Testis (tissue), 3 donors: ENCODE measurements around the gene RAD51D. TPM values are rescaled to one million over a fixed set of nuclear protein-coding genes. Genes with fewer than 3 reads are reported as not detected.
A peak's percentile ranks its signal among the peaks of the same experiment; 100 is the strongest.

Experiments used
- DNase-seq: peaks from one replicate; pipeline ENCODE4 v3.0.0-alpha.2; 2019
- H3K27ac ChIP-seq, 2 donors: fragments of 200-600 bp; sonication (generic); one replicate each; pipeline ENCODE4 v1.5.1; 2019
- H3K27me3 ChIP-seq: fragments of 200-600 bp; sonication (generic); one replicate; pipeline ENCODE4 v1.5.1; 2019
- H3K36me3 ChIP-seq: fragments of 200-600 bp; sonication (generic); one replicate; pipeline ENCODE4 v1.5.1; 2017; ENCODE audit warnings: low read depth; ENCODE audit errors: missing control alignments
- H3K4me1 ChIP-seq: fragments of 200-600 bp; sonication (generic); one replicate; pipeline ENCODE4 v1.5.1; 2019
- H3K4me3 ChIP-seq, 2 donors: fragments of 200-600 bp; sonication (generic); one replicate each; pipeline ENCODE4 v1.5.1; 2017 to 2019
- H3K9me3 ChIP-seq: fragments of 200-600 bp; sonication (generic); one replicate; pipeline ENCODE4 v1.5.1; 2017
- POLR2A ChIP-seq: fragments of 450-650 bp; IDR thresholded peaks from one replicate; pipeline ENCODE4 v1.6.1; 2017; ENCODE audit warnings: antibody characterized with exemption, mild to moderate bottlenecking, moderate library complexity
- WGBS, 2 donors: methylation state at CpG; one replicate each; pipeline ENCODE4 v1.1.5; 2018; 5-methylcytosine and 5-hydroxymethylcytosine counted together
- intact Hi-C: fragments of 100-400 bp; cut with DNase I; formaldehyde crosslinking; loops from one replicate; pipeline ENCODE4 v1.15.1; 2023; ENCODE audit warnings: low total_unique reads
- polyA plus RNA-seq: library from polyadenylated mRNA; stranded (reverse); fragments of 350-450 nt; fragmentation: Illumina TruSeq; extraction: RNeasy Lipid Tissue Mini Kit (QIAGEN cat#74804); gene quantifications from one replicate; pipeline ENCODE4 v1.2.3, GENCODE V29; 2014; ENCODE audit warnings: low read depth, low replicate concordance; ENCODE audit not compliant: insufficient read depth
- total RNA-seq, 2 donors: library from RNA; depleted of rRNA; stranded (reverse); fragments of >200 nt; gene quantifications; one replicate each; pipeline ENCODE4 v1.2.3, GENCODE V29; 2016
- TF ChIP-seq, protein P1 (sequence below), 3 experiments: fragments of 450-650 bp in 2 of 3; fragments of 200-600 bp in 1 of 3; sonication (generic) in 1 of 3; IDR thresholded peaks; one replicate each; pipeline ENCODE4 v1.5.1; 2016 to 2019; ENCODE audit warnings: antibody characterized with exemption in 3 of 3, mild to moderate bottlenecking in 2 of 3, moderate library complexity in 1 of 3

RAD51D gene
- total and polyA plus RNA-seq, 3 donors from 2014 or later, result 16.8 to 24.3 (median 18.4) TPM

DNA sequence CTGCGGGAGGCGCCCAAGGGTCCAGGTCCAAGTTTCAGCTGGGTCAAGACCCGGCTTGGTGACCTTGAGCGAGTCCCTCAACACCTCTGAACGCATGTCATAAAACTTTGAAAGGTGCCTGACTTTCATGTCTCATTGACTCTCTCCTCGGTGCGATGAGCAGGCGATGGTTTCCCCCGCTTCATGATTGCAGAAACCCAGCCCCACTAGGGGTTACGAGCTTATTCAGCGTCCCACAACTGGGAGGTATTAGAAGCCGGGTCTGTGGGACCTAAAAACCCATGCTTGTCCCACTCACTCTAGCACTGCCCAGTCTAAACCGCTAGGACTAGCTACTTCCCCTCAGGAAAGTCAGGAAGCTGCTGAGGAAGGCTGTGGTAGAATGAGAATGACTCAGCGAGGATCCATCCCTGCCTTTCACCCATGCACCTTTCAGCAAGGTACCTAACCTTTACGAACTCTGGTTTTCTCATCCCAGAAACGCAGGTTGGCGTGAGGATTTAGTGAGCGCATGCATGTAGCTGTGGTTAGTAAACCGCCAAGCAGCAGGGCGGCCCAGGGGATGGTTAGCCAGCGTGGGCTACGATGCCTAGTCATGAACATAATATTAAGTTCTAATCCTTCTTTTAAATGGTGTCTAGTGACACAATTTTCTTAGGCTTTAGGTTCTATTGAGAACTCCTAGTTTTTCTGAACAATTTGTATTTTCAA is 29.9 kb downstream of the RAD51D start:
- Histone ChIP-seq H3K27me3 (no peaks in the 10 kb centered on the region), H3K36me3 (no peaks in the 10 kb centered on the region), H3K4me1 (peaks cover 11% of the 10 kb centered on the region), H3K9me3 (no peaks in the 10 kb centered on the region), H3K27ac (peak overlapping the region; percentile 68 to 94), H3K4me3 (peak overlapping the region; percentile 95 to 97)
- DNase-seq, result peak; percentile 27
- TF ChIP-seq POLR2A, result no peak
- TF ChIP-seq, protein P1, sequence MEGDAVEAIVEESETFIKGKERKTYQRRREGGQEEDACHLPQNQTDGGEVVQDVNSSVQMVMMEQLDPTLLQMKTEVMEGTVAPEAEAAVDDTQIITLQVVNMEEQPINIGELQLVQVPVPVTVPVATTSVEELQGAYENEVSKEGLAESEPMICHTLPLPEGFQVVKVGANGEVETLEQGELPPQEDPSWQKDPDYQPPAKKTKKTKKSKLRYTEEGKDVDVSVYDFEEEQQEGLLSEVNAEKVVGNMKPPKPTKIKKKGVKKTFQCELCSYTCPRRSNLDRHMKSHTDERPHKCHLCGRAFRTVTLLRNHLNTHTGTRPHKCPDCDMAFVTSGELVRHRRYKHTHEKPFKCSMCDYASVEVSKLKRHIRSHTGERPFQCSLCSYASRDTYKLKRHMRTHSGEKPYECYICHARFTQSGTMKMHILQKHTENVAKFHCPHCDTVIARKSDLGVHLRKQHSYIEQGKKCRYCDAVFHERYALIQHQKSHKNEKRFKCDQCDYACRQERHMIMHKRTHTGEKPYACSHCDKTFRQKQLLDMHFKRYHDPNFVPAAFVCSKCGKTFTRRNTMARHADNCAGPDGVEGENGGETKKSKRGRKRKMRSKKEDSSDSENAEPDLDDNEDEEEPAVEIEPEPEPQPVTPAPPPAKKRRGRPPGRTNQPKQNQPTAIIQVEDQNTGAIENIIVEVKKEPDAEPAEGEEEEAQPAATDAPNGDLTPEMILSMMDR (IDR thresholded peaks at IDR 0.05), result peak in 2 of 3 experiments; percentile 24 to 33
- intact Hi-C loops, result no loop called here
- WGBS, 2 donors, result 35 to 36% methylated on average over 17 to 22 of the region's 22 CpGs

DNA sequence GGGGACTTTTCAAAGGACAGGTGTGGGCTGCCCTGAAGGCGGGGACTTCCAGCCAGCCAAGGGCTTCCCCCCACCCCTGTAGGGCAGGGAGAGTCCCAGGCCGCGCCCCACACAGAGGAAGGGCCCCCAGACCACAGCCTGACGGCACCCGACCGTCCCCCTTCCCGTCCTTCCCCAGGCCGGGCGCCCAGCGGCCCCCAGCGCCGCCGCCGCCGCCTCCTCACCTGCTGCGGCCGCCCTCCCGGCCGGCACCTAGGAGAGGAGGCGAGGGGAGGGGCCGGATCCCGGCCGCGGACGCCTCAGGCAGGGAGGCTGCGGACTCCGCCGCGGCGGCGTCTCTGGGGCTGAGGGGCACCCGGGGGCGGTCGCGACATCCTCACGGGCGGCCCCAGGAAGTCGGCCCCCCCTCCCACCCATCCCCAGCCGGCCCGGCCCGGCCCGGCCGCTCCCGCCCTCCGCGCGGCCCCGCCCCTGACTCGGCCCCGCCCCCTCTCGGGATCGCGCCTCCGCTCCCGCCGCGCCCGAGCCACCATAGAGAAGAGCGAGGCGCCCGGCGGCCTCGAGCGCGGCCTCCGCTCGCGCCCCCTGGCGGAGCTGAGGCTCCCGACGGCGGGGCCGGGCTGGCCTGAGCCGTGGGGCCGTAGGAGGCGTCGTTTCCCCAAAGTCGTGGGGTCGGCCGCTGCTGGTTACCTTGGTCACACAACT is 30.6 kb downstream of the RAD51D start:
- no peaks in the 10 kb centered on the region for H3K36me3 ChIP-seq
- H3K4me3 ChIP-seq, result peak overlapping the region; percentile 95 to 97
- peaks cover 11% of the 10 kb centered on the region for H3K4me1 ChIP-seq
- peak overlapping the region; percentile 89 to 94 for H3K27ac ChIP-seq
- H3K27me3 ChIP-seq, result no peaks in the 10 kb centered on the region
- TF ChIP-seq POLR2A, result no peak
- TF ChIP-seq, protein P1 (IDR thresholded peaks at IDR 0.05), result peak; percentile 84 to 89 (median 87)
- WGBS, 2 donors, result 0% methylated on average over 37 of the region's 80 CpGs; no CpG with 5 or more reads in 1 of the 2 donors
- H3K9me3 ChIP-seq, result no peaks in the 10 kb centered on the region
- DNase-seq, result peak; percentile 92
- intact Hi-C loops, result no loop called here

DNA sequence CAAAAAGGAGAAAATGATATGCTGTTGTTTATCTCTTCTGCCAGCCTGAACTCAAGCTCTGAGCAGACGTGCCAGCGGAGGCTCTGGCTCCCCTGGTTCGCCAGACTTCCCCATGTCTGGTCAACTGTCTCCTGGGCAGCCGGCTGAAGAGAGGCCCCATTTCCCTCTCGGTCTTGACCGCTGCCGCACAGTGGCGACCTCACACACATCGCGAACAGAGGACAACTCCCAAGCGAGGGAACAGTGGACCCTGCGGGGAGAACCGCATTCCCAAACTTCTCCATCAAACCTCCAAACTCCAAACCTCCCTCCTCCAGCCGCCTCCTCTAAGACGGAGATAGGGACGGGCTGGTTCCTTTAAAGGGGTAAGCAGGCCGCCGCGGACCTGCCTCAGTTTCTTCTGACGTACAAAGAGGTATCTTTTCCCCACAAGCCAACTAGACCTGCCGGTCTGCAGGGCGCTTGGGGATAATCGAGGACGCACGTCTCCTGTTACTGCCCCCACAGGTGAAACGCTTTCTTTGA is 31.2 kb downstream of the RAD51D start:
- H3K27ac ChIP-seq, result peak overlapping the region; percentile 89 to 94
- intact Hi-C loops, result no loop called here
- H3K9me3 ChIP-seq, result no peaks in the 10 kb centered on the region
- peak overlapping the region; percentile 95 to 97 for H3K4me3 ChIP-seq
- DNase-seq, result peak; percentile 68
- WGBS, 2 donors, result 0% methylated on average over 15 to 26 of the region's 26 CpGs
- H3K27me3 ChIP-seq, result no peaks in the 10 kb centered on the region
- TF ChIP-seq POLR2A, result no peak
- TF ChIP-seq, protein P1 (IDR thresholded peaks at IDR 0.05), result no peak
- H3K36me3 ChIP-seq, result no peaks in the 10 kb centered on the region
- H3K4me1 ChIP-seq, result peaks cover 11% of the 10 kb centered on the region

DNA sequence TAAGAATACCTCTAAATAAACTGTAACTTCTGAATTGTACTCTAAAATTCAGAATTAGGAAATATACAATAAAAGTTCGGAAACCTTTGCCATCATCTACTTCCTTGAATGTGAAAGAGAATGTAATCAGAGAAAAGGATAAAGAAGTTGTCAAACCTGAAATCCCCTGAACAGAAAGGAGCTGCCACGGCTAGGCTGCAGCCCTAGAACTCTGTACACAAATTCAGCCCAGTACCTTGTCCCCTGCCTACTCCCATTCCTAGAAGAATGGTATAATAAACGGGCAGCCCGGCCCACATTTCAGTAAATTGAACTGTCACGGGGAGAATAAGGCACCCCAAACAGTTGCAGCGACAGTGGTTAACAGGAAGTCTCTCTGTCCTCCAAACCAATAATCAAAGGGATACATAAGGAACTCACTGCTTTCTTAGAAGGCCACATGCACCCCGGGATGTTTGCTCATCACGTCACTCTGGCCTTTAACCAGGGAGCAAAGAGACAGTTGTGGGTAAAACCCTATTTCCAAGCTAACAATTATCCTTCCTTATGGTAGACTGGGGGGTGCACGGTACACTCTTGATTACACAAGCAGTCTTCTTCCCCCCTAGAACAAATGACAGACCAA is 31.8 kb downstream of the RAD51D start:
- peaks cover 11% of the 10 kb centered on the region for H3K4me1 ChIP-seq
- H3K27me3 ChIP-seq, result no peaks in the 10 kb centered on the region
- TF ChIP-seq, protein P1 (IDR thresholded peaks at IDR 0.05), result no peak
- TF ChIP-seq POLR2A, result no peak
- H3K27ac ChIP-seq, result peak overlapping the region; percentile 89 to 94
- H3K9me3 ChIP-seq, result no peaks in the 10 kb centered on the region
- no peaks in the 10 kb centered on the region for H3K36me3 ChIP-seq
- intact Hi-C loops, result no loop called here
- WGBS, 2 donors, result 17 to 22% methylated on average over 7 to 9 of the region's 9 CpGs
- peak; percentile 38 for DNase-seq
- peak overlapping the region; percentile 95 to 97 for H3K4me3 ChIP-seq
